Measurements from ENCODE around the gene CCSAP.

DNA sequence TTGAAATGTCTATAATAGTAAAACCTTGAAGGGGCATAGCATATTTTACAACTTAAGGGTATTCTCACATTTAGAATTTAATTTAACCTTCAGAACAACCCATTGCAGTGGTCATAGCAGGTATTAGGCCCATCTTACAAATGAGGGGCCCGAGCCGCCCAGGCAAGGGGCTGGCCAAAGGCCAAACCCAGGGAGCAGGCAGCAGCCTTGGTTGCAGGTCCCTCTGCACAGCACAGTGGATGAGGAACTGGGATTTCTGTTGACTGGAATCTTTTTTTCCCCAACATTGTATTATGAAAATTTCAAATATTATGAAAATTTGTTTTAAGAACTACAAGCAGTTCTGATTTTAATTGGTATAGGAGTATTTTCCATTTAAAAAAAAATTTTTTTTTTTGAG is 33.2 kb downstream of the CCSAP start:
- TF ChIP-seq POLR2A (IDR thresholded peaks at IDR 0.05): no peak
- TF ChIP-seq, protein P1, sequence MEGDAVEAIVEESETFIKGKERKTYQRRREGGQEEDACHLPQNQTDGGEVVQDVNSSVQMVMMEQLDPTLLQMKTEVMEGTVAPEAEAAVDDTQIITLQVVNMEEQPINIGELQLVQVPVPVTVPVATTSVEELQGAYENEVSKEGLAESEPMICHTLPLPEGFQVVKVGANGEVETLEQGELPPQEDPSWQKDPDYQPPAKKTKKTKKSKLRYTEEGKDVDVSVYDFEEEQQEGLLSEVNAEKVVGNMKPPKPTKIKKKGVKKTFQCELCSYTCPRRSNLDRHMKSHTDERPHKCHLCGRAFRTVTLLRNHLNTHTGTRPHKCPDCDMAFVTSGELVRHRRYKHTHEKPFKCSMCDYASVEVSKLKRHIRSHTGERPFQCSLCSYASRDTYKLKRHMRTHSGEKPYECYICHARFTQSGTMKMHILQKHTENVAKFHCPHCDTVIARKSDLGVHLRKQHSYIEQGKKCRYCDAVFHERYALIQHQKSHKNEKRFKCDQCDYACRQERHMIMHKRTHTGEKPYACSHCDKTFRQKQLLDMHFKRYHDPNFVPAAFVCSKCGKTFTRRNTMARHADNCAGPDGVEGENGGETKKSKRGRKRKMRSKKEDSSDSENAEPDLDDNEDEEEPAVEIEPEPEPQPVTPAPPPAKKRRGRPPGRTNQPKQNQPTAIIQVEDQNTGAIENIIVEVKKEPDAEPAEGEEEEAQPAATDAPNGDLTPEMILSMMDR (IDR thresholded peaks at IDR 0.05): no peak

Data from tibial nerve (tissue), 3 donors.